Liver (tissue), 3 donors: ENCODE data around the gene ATAT1.

ENCODE experiments used
- CTCF ChIP-seq: fragments of 150-350 bp; IDR thresholded peaks from 2 replicates; pipeline ENCODE4 v1.5.1; 2017; ENCODE audit warnings: improper control_type of control experiment, low read depth, low read length; ENCODE audit not compliant: missing input control
- GABPA ChIP-seq, 2 donors: IDR thresholded peaks in 1 of 2; conservative IDR thresholded peaks in 1 of 2; 2 replicates each; pipeline ENCODE4 v1.6.1; 2016; ENCODE audit warnings: antibody characterized with exemption in 2 of 2, mild to moderate bottlenecking in 1 of 2, moderate library complexity in 1 of 2
- HNF4G ChIP-seq: IDR thresholded peaks from 2 replicates; pipeline ENCODE4 v1.6.1; 2016; ENCODE audit warnings: antibody characterized with exemption
- MAX ChIP-seq: IDR thresholded peaks from 2 replicates; pipeline ENCODE4 v1.6.1; 2016; ENCODE audit warnings: antibody characterized with exemption
- RAD21 ChIP-seq, 2 donors: IDR thresholded peaks; 2 replicates each; pipeline ENCODE4 v1.6.1; 2016; ENCODE audit warnings: antibody characterized with exemption in 2 of 2, mild to moderate bottlenecking in 2 of 2
- RXRA ChIP-seq, 2 donors: IDR thresholded peaks; 2 replicates each; pipeline ENCODE4 v1.6.1; 2017 to 2018; ENCODE audit warnings: antibody characterized with exemption in 2 of 2, mild to moderate bottlenecking in 1 of 2
- SP1 ChIP-seq: IDR thresholded peaks from 2 replicates; pipeline ENCODE4 v1.6.1; 2018; ENCODE audit warnings: antibody characterized with exemption, mild to moderate bottlenecking
- TAF1 ChIP-seq: conservative IDR thresholded peaks from 2 replicates; pipeline ENCODE4 v1.6.1; 2016; ENCODE audit warnings: antibody characterized with exemption, mild to moderate bottlenecking
- YY1 ChIP-seq: IDR thresholded peaks from 2 replicates; pipeline ENCODE4 v1.6.1; 2016; ENCODE audit warnings: antibody characterized with exemption, mild to moderate bottlenecking
- TF ChIP-seq, protein P1 (sequence below): IDR thresholded peaks from 2 replicates; pipeline ENCODE4 v1.6.1; 2016; ENCODE audit warnings: antibody characterized with exemption, mild to moderate bottlenecking
- TF ChIP-seq, protein P2 (sequence below): IDR thresholded peaks from 2 replicates; pipeline ENCODE4 v1.6.1; 2016; ENCODE audit warnings: antibody characterized with exemption
- TF ChIP-seq, protein P3 (sequence below): IDR thresholded peaks from 2 replicates; pipeline ENCODE4 v1.6.1; 2016; ENCODE audit warnings: antibody characterized with exemption
- donor health status: healthy.
- donor health status: healthy.

- TF ChIP-seq MAX: no peak
- no peak for TF ChIP-seq CTCF
- TF ChIP-seq, protein P1, sequence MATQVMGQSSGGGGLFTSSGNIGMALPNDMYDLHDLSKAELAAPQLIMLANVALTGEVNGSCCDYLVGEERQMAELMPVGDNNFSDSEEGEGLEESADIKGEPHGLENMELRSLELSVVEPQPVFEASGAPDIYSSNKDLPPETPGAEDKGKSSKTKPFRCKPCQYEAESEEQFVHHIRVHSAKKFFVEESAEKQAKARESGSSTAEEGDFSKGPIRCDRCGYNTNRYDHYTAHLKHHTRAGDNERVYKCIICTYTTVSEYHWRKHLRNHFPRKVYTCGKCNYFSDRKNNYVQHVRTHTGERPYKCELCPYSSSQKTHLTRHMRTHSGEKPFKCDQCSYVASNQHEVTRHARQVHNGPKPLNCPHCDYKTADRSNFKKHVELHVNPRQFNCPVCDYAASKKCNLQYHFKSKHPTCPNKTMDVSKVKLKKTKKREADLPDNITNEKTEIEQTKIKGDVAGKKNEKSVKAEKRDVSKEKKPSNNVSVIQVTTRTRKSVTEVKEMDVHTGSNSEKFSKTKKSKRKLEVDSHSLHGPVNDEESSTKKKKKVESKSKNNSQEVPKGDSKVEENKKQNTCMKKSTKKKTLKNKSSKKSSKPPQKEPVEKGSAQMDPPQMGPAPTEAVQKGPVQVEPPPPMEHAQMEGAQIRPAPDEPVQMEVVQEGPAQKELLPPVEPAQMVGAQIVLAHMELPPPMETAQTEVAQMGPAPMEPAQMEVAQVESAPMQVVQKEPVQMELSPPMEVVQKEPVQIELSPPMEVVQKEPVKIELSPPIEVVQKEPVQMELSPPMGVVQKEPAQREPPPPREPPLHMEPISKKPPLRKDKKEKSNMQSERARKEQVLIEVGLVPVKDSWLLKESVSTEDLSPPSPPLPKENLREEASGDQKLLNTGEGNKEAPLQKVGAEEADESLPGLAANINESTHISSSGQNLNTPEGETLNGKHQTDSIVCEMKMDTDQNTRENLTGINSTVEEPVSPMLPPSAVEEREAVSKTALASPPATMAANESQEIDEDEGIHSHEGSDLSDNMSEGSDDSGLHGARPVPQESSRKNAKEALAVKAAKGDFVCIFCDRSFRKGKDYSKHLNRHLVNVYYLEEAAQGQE: no peak
- TF ChIP-seq RAD21 (IDR thresholded peaks at IDR 0.05): no peak
- TF ChIP-seq, protein P2, sequence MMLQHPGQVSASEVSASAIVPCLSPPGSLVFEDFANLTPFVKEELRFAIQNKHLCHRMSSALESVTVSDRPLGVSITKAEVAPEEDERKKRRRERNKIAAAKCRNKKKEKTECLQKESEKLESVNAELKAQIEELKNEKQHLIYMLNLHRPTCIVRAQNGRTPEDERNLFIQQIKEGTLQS: no peak
- TF ChIP-seq TAF1: no peak
- no peak for TF ChIP-seq HNF4G
- no peak for TF ChIP-seq GABPA (IDR thresholded peaks at IDR 0.05 in 1 of 2, conservative IDR thresholded peaks at IDR 0.05 in 1 of 2)
- TF ChIP-seq, protein P3, sequence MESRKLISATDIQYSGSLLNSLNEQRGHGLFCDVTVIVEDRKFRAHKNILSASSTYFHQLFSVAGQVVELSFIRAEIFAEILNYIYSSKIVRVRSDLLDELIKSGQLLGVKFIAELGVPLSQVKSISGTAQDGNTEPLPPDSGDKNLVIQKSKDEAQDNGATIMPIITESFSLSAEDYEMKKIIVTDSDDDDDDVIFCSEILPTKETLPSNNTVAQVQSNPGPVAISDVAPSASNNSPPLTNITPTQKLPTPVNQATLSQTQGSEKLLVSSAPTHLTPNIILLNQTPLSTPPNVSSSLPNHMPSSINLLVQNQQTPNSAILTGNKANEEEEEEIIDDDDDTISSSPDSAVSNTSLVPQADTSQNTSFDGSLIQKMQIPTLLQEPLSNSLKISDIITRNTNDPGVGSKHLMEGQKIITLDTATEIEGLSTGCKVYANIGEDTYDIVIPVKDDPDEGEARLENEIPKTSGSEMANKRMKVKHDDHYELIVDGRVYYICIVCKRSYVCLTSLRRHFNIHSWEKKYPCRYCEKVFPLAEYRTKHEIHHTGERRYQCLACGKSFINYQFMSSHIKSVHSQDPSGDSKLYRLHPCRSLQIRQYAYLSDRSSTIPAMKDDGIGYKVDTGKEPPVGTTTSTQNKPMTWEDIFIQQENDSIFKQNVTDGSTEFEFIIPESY: no peak
- TF ChIP-seq RXRA (IDR thresholded peaks at IDR 0.05): no peak
- TF ChIP-seq SP1: no peak
- no peak for TF ChIP-seq YY1
Measured at GRCh38 chr6:30688569-30688968, 61.9 kb downstream of the ATAT1 start.
